ENCODE data around the gene GPRIN3.

GRCh38 chr4:89356086-89356485, 48.5 kb upstream of the GPRIN3 start:
- no peak for TF ChIP-seq CTCF (IDR thresholded peaks at IDR 0.05)
- TF ChIP-seq POLR2AphosphoS5 (IDR thresholded peaks at IDR 0.05): no peak
